Panc1 (cell line): ENCODE results near the gene CIC.

Source experiments
- POLR2AphosphoS5 ChIP-seq: IDR thresholded peaks from 2 replicates; pipeline ENCODE4 v1.6.1; 2012; ENCODE audit warnings: mild to moderate bottlenecking, low read depth, low read length, moderate library complexity
- SIN3A ChIP-seq: IDR thresholded peaks from 2 replicates; pipeline ENCODE4 v1.6.1; 2012; ENCODE audit warnings: low read depth, mild to moderate bottlenecking, low read length, moderate library complexity, borderline replicate concordance; ENCODE audit not compliant: insufficient read depth
- TCF7L2 ChIP-seq: IDR thresholded peaks from 2 replicates; pipeline ENCODE4 v1.6.1; 2011; ENCODE audit warnings: mild to moderate bottlenecking, low read depth, low read length, inconsistent platforms
- TF ChIP-seq, protein P1 (sequence below): fragments of 450-650 bp; IDR thresholded peaks from 2 replicates; pipeline ENCODE4 v1.5.1; 2017; ENCODE audit warnings: mild to moderate bottlenecking
- TF ChIP-seq, protein P2 (sequence below), 2 experiments: IDR thresholded peaks; 2 replicates each; pipeline ENCODE4 v1.6.1; 2011 to 2012; ENCODE audit warnings: low read depth in 2 of 2, control low read depth in 1 of 2, low read length in 1 of 2, mild to moderate bottlenecking in 1 of 2, moderate library complexity in 1 of 2; ENCODE audit not compliant: insufficient read depth in 1 of 2

GRCh38 chr19:42325308-42325895, 56.4 kb downstream of the CIC start, which contains the start of gene MEGF8:
- TF ChIP-seq POLR2AphosphoS5, result peak; percentile 35; the same call in 1 of the 2 replicates
- TF ChIP-seq, protein P1, sequence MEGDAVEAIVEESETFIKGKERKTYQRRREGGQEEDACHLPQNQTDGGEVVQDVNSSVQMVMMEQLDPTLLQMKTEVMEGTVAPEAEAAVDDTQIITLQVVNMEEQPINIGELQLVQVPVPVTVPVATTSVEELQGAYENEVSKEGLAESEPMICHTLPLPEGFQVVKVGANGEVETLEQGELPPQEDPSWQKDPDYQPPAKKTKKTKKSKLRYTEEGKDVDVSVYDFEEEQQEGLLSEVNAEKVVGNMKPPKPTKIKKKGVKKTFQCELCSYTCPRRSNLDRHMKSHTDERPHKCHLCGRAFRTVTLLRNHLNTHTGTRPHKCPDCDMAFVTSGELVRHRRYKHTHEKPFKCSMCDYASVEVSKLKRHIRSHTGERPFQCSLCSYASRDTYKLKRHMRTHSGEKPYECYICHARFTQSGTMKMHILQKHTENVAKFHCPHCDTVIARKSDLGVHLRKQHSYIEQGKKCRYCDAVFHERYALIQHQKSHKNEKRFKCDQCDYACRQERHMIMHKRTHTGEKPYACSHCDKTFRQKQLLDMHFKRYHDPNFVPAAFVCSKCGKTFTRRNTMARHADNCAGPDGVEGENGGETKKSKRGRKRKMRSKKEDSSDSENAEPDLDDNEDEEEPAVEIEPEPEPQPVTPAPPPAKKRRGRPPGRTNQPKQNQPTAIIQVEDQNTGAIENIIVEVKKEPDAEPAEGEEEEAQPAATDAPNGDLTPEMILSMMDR, result peak; percentile 87
- TF ChIP-seq, protein P2, sequence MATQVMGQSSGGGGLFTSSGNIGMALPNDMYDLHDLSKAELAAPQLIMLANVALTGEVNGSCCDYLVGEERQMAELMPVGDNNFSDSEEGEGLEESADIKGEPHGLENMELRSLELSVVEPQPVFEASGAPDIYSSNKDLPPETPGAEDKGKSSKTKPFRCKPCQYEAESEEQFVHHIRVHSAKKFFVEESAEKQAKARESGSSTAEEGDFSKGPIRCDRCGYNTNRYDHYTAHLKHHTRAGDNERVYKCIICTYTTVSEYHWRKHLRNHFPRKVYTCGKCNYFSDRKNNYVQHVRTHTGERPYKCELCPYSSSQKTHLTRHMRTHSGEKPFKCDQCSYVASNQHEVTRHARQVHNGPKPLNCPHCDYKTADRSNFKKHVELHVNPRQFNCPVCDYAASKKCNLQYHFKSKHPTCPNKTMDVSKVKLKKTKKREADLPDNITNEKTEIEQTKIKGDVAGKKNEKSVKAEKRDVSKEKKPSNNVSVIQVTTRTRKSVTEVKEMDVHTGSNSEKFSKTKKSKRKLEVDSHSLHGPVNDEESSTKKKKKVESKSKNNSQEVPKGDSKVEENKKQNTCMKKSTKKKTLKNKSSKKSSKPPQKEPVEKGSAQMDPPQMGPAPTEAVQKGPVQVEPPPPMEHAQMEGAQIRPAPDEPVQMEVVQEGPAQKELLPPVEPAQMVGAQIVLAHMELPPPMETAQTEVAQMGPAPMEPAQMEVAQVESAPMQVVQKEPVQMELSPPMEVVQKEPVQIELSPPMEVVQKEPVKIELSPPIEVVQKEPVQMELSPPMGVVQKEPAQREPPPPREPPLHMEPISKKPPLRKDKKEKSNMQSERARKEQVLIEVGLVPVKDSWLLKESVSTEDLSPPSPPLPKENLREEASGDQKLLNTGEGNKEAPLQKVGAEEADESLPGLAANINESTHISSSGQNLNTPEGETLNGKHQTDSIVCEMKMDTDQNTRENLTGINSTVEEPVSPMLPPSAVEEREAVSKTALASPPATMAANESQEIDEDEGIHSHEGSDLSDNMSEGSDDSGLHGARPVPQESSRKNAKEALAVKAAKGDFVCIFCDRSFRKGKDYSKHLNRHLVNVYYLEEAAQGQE (IDR thresholded peaks at IDR 0.05; ENCODE audit: insufficient read depth in 1 of 2, low read depth in 2 of 2, low read length in 1 of 2), result no peak
- TF ChIP-seq SIN3A, result no peak
- TF ChIP-seq TCF7L2, result no peak
